ENCODE data around the gene SLC9A9. TPM values are rescaled to one million over a fixed set of nuclear protein-coding genes. Genes with fewer than 3 reads are reported as not detected.

The SLC9A9 gene
- total and polyA plus RNA-seq, 4 donors, result 12.0 to 39.7 (median 19.1) TPM

DNA sequence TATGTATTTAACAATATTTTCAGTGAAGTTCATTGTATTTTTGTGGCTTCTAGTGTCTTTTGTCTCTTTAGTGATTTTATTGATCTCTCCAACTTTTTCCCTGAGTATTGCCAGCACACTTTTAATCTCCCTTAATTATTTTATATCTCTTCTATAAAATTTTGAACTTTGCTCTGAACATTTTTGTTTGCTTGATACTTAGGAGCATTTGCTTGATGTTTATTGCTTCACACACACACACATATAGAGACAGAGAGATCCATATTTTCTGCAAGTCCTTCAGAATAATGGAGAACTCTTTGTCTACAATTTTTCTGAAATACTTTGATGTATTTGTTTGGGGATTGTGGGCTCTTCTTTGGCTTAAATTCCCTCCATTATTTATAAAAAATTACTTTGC lies 213.8 kb downstream of the SLC9A9 start:
- peaks cover 11% of the 10 kb centered on the region for H3K9me3 ChIP-seq (ENCODE audit: control insufficient read depth, insufficient read depth, low read length)
- H3K4me1 ChIP-seq (ENCODE audit: control insufficient read depth, insufficient read depth, low read length), result no peaks in the 10 kb centered on the region
- H3K27ac ChIP-seq (ENCODE audit: low read depth, low read length), result no peak overlapping the region
- H3K36me3 ChIP-seq (ENCODE audit: control insufficient read depth, insufficient read depth, low read length), result no peaks in the 10 kb centered on the region
- no peak overlapping the region for H3K4me3 ChIP-seq (ENCODE audit: low read depth, low read length)
- DNase-seq (ENCODE audit: low read depth in 4 of 6, low spot score in 6 of 6), result no peak
- H3K27me3 ChIP-seq (ENCODE audit: control insufficient read depth, insufficient read depth, low read length), result no peaks in the 10 kb centered on the region

DNA sequence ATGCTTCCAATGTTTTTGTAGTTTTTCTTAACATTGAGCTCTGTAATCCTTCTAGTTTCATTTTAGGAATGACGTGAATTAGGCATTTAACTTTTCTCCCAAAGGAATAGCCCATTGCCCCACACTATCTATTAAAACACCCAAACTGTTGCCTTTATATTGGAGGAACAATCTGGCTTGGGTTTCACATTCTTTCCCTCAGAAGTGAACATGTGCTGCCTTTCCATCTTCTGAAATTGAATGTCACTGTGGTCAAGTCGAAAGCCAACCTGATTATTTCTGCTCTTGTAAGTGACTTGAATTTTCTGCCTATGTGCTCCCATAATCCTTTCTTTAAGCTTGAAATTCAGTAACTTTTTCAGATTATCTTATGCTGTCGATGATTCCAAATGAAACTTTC lies 214.5 kb downstream of the SLC9A9 start:
- no CpG with 5 or more reads among the region's 3 CpGs for WGBS (ENCODE audit: insufficient coverage)
- no peak overlapping the region for H3K4me3 ChIP-seq (ENCODE audit: low read depth, low read length)
- H3K27ac ChIP-seq (ENCODE audit: low read depth, low read length), result no peak overlapping the region
- peaks cover 11% of the 10 kb centered on the region for H3K9me3 ChIP-seq (ENCODE audit: control insufficient read depth, insufficient read depth, low read length)
- no peak for DNase-seq (ENCODE audit: low read depth in 4 of 6, low spot score in 6 of 6)
- no peaks in the 10 kb centered on the region for H3K27me3 ChIP-seq (ENCODE audit: control insufficient read depth, insufficient read depth, low read length)
- H3K36me3 ChIP-seq (ENCODE audit: control insufficient read depth, insufficient read depth, low read length), result no peaks in the 10 kb centered on the region
- no peaks in the 10 kb centered on the region for H3K4me1 ChIP-seq (ENCODE audit: control insufficient read depth, insufficient read depth, low read length)

DNA sequence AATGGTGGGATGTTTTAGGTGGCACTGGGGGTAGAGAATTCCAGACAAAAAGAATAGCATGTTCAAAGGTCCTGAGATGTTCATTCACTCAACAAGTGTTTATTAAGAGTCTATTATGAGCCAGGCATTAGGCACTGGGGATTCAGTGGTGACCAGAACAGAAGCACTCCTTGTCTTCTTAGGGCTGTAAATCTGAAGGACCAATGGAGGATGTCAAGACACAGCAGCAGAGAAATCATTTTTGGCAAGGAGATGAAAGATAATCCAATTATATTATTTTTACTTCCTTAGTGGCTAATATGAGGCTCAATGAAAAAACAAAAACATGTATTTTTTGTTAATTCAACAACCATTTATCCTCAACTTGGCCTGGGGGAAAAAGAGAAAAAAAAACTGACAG lies 218.5 kb downstream of the SLC9A9 start:
- Histone ChIP-seq H3K27me3 (ENCODE audit: control insufficient read depth, insufficient read depth, low read length) (no peaks in the 10 kb centered on the region), H3K4me1 (ENCODE audit: control insufficient read depth, insufficient read depth, low read length) (no peaks in the 10 kb centered on the region), H3K36me3 (ENCODE audit: control insufficient read depth, insufficient read depth, low read length) (no peaks in the 10 kb centered on the region), H3K9me3 (ENCODE audit: control insufficient read depth, insufficient read depth, low read length) (no peaks in the 10 kb centered on the region), H3K4me3 (ENCODE audit: low read depth, low read length) (no peak overlapping the region), H3K27ac (ENCODE audit: low read depth, low read length) (no peak overlapping the region)
- DNase-seq (ENCODE audit: low read depth in 4 of 6, low spot score in 6 of 6), result no peak

DNA sequence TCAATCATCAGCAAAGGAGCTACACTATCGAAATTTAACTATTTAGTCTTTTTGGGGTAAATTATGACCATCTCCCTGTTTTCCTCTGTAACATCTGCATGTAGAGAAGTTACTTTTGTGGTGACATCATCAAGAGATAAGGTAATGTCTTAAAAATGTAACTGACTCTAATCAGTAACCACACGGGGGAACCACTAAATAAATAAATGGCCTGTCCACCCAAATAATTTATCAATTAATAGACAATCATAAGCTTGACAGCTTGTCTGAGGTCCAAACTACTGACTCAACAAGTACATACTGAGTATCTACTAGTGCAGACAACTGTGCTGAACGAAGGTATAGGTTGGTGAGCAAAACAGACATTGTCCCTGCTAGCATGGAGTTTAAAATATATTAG lies 219.3 kb downstream of the SLC9A9 start:
- DNase-seq (ENCODE audit: low read depth in 4 of 6, low spot score in 6 of 6), result no peak
- no peaks in the 10 kb centered on the region for H3K9me3 ChIP-seq (ENCODE audit: control insufficient read depth, insufficient read depth, low read length)
- no peaks in the 10 kb centered on the region for H3K36me3 ChIP-seq (ENCODE audit: control insufficient read depth, insufficient read depth, low read length)
- H3K27me3 ChIP-seq (ENCODE audit: control insufficient read depth, insufficient read depth, low read length), result no peaks in the 10 kb centered on the region
- H3K27ac ChIP-seq (ENCODE audit: low read depth, low read length), result no peak overlapping the region
- no CpG with 5 or more reads among the region's 3 CpGs for WGBS (ENCODE audit: insufficient coverage)
- no peak overlapping the region for H3K4me3 ChIP-seq (ENCODE audit: low read depth, low read length)
- no peaks in the 10 kb centered on the region for H3K4me1 ChIP-seq (ENCODE audit: control insufficient read depth, insufficient read depth, low read length)

DNA sequence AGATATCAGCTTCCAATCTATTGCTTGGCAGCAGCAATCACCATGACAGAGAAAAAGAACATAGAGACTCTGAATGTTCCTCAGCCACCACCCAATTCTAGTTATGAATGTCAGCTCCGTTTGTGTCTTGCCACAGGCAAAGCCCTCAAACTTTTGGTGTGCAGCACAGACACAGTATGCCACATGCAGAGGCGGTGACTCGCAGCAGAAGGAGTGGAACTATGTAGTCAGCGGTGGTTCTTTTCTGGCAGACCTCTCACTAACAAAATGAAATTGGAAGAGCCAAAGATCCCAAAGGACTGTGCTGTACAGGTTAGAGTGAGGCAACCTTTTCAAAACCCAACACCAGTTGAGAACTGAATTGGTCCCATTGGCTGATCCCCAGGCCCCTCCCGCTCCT lies 220.9 kb downstream of the SLC9A9 start:
- no peak overlapping the region for H3K27ac ChIP-seq (ENCODE audit: low read depth, low read length)
- no peaks in the 10 kb centered on the region for H3K4me1 ChIP-seq (ENCODE audit: control insufficient read depth, insufficient read depth, low read length)
- H3K9me3 ChIP-seq (ENCODE audit: control insufficient read depth, insufficient read depth, low read length), result no peaks in the 10 kb centered on the region
- H3K4me3 ChIP-seq (ENCODE audit: low read depth, low read length), result no peak overlapping the region
- H3K27me3 ChIP-seq (ENCODE audit: control insufficient read depth, insufficient read depth, low read length), result no peaks in the 10 kb centered on the region
- H3K36me3 ChIP-seq (ENCODE audit: control insufficient read depth, insufficient read depth, low read length), result no peaks in the 10 kb centered on the region
- WGBS (ENCODE audit: insufficient coverage), result 100% methylated on average over 1 of the region's 5 CpGs
- no peak for DNase-seq (ENCODE audit: low read depth in 4 of 6, low spot score in 6 of 6)

DNA sequence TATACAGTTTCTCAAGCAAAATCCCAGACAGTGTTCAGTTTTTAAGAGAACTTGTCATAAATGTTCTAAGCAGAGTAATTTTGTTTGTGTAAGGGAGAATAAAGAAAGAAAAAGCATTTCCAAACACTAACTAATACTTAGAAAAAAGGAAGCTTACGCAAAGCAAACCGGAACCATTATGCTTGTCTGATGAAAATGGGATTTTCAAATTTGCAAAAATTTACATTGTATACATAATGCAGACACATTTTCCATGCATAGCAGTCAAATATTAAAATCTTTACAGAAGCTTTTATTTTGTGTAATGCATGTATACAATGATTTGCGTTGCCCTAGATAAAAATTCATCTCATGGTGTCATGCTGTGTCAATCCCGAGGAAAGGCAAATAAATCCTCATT lies 229.0 kb downstream of the SLC9A9 start:
- Histone ChIP-seq H3K4me1 (ENCODE audit: control insufficient read depth, insufficient read depth, low read length) (no peaks in the 10 kb centered on the region), H3K4me3 (ENCODE audit: low read depth, low read length) (no peak overlapping the region), H3K9me3 (ENCODE audit: control insufficient read depth, insufficient read depth, low read length) (no peaks in the 10 kb centered on the region), H3K36me3 (ENCODE audit: control insufficient read depth, insufficient read depth, low read length) (no peaks in the 10 kb centered on the region), H3K27me3 (ENCODE audit: control insufficient read depth, insufficient read depth, low read length) (no peaks in the 10 kb centered on the region), H3K27ac (ENCODE audit: low read depth, low read length) (no peak overlapping the region)
- no peak for DNase-seq (ENCODE audit: low read depth in 4 of 6, low spot score in 6 of 6)
- WGBS (ENCODE audit: insufficient coverage), result no CpG with 5 or more reads among the region's 4 CpGs

DNA sequence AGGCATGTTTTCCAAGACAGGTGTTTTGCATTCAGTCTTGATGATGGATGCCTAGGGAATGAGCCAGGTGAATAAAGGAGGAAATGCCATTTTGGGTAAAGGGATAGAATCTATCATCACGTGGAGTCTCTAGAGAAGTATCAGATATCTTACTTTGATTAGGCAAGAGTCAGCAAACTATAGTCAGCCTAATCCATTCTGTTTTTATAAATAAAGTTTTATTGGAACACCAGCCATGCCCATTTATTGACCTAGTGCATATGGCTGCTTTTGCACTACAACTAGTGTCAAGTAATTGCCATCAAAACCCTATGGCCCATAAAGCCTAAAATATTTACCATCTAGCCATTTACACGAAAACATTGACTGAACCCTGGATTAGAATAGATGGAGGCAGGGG lies 231.2 kb downstream of the SLC9A9 start:
- Histone ChIP-seq H3K27me3 (ENCODE audit: control insufficient read depth, insufficient read depth, low read length) (no peaks in the 10 kb centered on the region), H3K27ac (ENCODE audit: low read depth, low read length) (no peak overlapping the region), H3K4me1 (ENCODE audit: control insufficient read depth, insufficient read depth, low read length) (no peaks in the 10 kb centered on the region), H3K36me3 (ENCODE audit: control insufficient read depth, insufficient read depth, low read length) (no peaks in the 10 kb centered on the region), H3K9me3 (ENCODE audit: control insufficient read depth, insufficient read depth, low read length) (no peaks in the 10 kb centered on the region), H3K4me3 (ENCODE audit: low read depth, low read length) (no peak overlapping the region)
- WGBS (ENCODE audit: insufficient coverage), result no CpG with 5 or more reads among the region's 2 CpGs
- no peak for DNase-seq (ENCODE audit: low read depth in 4 of 6, low spot score in 6 of 6)

DNA sequence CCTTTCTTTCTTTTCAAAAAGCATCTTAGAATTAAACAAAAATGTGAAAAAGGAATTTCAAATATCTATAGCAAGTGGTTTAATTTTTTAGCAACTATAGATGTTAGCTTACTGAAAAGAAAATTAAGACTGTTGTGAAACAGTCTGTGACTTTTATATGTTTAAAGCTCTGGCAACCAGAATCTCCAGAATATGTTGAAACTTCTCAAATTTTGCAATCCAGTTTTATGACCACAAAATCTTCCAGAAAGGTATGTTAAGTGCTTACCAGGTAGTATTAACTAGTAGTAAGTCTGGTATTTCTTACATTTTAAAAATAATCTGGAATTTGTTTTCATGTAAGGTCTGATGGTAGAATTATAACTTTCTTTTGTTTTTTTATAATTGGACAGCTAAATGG lies 235.0 kb downstream of the SLC9A9 start:
- Histone ChIP-seq H3K27ac (ENCODE audit: low read depth, low read length) (no peak overlapping the region), H3K9me3 (ENCODE audit: control insufficient read depth, insufficient read depth, low read length) (no peaks in the 10 kb centered on the region), H3K4me1 (ENCODE audit: control insufficient read depth, insufficient read depth, low read length) (no peaks in the 10 kb centered on the region), H3K27me3 (ENCODE audit: control insufficient read depth, insufficient read depth, low read length) (no peaks in the 10 kb centered on the region), H3K36me3 (ENCODE audit: control insufficient read depth, insufficient read depth, low read length) (no peaks in the 10 kb centered on the region), H3K4me3 (ENCODE audit: low read depth, low read length) (no peak overlapping the region)
- no peak for DNase-seq (ENCODE audit: low read depth in 4 of 6, low spot score in 6 of 6)

DNA sequence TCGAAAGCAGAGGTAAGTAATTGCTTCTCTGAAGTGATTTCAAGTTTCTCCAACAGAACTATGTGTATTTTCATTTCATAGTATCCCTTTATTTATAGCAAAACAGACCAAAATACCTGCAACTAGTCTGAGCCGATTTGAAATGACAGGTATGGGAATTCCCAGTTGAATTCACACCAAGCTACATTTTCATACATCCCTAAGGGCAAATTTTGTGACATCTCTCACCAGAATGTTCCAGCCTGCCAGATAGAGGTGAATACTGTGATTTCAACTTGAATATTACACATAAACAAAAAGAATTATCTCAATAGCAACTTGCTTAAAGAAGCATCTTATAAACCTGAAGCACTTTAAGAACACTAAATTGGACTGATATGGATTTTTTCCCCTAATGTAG lies 235.7 kb downstream of the SLC9A9 start:
- H3K4me3 ChIP-seq (ENCODE audit: low read depth, low read length), result no peak overlapping the region
- no peaks in the 10 kb centered on the region for H3K4me1 ChIP-seq (ENCODE audit: control insufficient read depth, insufficient read depth, low read length)
- H3K9me3 ChIP-seq (ENCODE audit: control insufficient read depth, insufficient read depth, low read length), result no peaks in the 10 kb centered on the region
- no peaks in the 10 kb centered on the region for H3K27me3 ChIP-seq (ENCODE audit: control insufficient read depth, insufficient read depth, low read length)
- WGBS (ENCODE audit: insufficient coverage), result no CpG with 5 or more reads among the region's 2 CpGs
- DNase-seq (ENCODE audit: low read depth in 4 of 6, low spot score in 6 of 6), result no peak
- no peaks in the 10 kb centered on the region for H3K36me3 ChIP-seq (ENCODE audit: control insufficient read depth, insufficient read depth, low read length)
- no peak overlapping the region for H3K27ac ChIP-seq (ENCODE audit: low read depth, low read length)

DNA sequence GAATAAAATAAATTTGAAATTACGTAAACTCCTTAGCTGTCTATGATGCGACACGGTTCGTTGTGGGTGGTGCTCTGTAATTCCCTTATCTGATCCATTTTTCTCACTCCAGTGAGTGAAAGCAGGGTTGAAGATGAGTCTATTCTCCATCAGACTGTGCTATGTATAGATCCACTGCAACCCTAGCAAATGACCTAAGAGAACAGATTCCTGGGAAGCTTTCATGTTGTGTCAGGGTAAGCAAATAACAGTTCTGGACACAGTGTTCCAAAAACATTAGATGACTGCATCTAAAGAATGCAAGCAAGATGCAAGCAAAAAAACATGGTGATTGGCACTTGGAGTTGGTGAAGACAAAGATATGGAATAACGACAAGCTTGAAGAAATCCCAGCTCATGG lies 239.3 kb downstream of the SLC9A9 start:
- H3K27ac ChIP-seq (ENCODE audit: low read depth, low read length), result no peak overlapping the region
- no peaks in the 10 kb centered on the region for H3K36me3 ChIP-seq (ENCODE audit: control insufficient read depth, insufficient read depth, low read length)
- H3K4me1 ChIP-seq (ENCODE audit: control insufficient read depth, insufficient read depth, low read length), result no peaks in the 10 kb centered on the region
- no peak overlapping the region for H3K4me3 ChIP-seq (ENCODE audit: low read depth, low read length)
- H3K27me3 ChIP-seq (ENCODE audit: control insufficient read depth, insufficient read depth, low read length), result no peaks in the 10 kb centered on the region
- no peak for DNase-seq (ENCODE audit: low read depth in 4 of 6, low spot score in 6 of 6)
- no peaks in the 10 kb centered on the region for H3K9me3 ChIP-seq (ENCODE audit: control insufficient read depth, insufficient read depth, low read length)
- WGBS (ENCODE audit: insufficient coverage), result no CpG with 5 or more reads among the region's 5 CpGs
